GM19397 (cell line): ENCODE results near the gene ZMAT5.

Experiments used
- ATAC-seq: cut with Tn5 transposase; IDR thresholded peaks from one replicate; pipeline ENCODE4 v1.9.1; 2021; ENCODE audit warnings: mild to moderate bottlenecking, moderate library complexity; ENCODE audit not compliant: unreplicated experiment

Gene ZMAT5

DNA sequence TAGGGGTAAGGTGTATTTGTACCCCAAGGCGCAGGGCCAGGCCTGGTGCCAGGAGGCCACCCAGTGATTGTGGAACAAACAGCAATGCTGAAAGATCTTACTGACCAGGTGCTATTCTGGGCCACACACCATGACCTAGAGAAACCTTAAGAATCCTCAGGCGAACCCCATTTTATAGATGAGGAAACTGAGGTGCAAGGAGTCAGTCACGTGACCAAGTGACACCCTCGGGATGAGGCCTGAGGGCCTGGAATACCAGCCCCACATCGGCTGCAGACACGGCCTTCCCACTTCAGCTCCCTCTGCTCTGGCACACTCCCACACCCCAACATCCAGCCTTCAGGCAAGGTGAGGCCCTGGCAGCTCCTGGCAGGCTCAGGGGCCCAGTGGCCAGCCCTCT lies 33.9 kb downstream of the ZMAT5 start:
- no peak for ATAC-seq

- ATAC-seq: no peak
Measured at GRCh38 chr22:29731058-29731850, 35.6 kb downstream of the ZMAT5 start.

- no peak for ATAC-seq
Measured at GRCh38 chr22:29729161-29729560, 37.6 kb downstream of the ZMAT5 start.

- ATAC-seq: no peak
Measured at GRCh38 chr22:29727131-29727523, 39.7 kb downstream of the ZMAT5 start.

DNA sequence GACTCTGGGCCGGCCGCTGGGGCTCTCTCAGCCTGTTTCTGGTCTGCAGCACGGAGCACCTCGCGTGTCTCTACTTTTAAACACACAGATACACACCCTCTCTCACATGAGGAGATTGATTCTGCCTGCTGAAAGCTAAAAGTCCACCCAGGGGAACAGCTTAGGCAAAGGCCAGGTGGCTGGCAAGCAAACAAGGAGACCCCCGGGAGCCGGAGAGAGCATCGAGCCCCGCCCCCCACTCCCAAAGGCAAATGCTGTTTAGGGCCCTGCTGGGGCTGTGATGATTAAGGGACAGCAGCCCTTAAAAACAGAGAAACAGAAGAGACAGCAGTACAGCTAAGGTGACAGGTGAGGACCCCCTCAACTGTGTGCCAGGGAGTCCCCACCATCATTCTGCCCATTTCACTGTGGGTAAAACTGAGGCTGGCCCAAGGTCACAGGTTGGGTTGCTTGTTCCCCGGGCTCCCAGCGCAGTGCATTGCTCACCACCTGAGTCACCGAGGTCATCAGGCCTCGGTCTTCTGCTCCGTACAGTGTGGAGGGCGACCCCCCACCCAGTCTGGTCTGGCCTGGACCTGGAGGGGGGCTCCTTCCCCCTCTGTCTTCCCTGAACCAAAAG lies 40.2 kb downstream of the ZMAT5 start:
- ATAC-seq: no peak

DNA sequence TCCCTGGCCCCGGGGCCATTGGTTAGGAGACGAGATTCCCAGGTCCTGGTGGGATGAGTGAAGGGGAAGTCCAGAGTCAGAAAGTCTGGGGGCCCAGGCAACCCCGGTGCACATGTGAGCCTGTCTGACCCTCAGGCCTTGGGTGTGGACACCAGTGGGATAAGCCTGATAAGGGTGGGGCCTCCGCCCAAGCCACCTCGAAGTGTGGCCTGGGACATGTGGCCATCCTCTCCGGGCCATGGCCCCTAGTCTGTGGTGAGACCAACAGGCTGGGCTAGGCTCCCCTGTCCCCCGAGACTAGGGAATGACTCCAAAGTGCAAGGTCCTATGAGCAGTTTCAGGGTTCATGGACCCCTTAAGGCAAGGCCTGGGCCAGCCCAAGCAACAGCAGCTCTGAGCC lies 40.7 kb downstream of the ZMAT5 start:
- ATAC-seq: no peak

DNA sequence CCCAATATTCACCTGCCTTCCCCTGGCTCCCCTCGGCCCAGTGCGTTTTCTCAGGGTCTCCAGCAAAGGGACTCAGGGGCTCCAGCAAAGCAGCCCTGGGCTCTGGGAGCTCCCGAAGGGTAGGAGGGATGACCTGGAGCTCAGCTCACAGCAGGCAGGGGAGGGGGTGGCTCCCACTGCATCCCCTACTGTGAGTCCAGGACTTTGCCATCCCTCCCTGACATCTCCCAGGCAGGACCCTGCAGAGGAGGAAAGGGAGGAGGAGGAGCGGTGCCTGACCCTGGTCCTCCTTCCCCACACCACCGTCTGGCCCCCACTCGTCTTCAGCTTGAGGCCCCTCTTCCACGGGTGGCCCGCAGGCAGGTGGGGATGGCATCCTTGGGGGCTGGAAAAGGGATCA lies 42.0 kb downstream of the ZMAT5 start:
- no peak for ATAC-seq

- ATAC-seq: no peak
Measured at GRCh38 chr22:29723766-29724165, 43.0 kb downstream of the ZMAT5 start.

GRCh38 chr22:29722587-29722986 lies 44.2 kb downstream of the ZMAT5 start:
- ATAC-seq: no peak

GRCh38 chr22:29722151-29722550 lies 44.7 kb downstream of the ZMAT5 start:
- ATAC-seq: no peak

DNA sequence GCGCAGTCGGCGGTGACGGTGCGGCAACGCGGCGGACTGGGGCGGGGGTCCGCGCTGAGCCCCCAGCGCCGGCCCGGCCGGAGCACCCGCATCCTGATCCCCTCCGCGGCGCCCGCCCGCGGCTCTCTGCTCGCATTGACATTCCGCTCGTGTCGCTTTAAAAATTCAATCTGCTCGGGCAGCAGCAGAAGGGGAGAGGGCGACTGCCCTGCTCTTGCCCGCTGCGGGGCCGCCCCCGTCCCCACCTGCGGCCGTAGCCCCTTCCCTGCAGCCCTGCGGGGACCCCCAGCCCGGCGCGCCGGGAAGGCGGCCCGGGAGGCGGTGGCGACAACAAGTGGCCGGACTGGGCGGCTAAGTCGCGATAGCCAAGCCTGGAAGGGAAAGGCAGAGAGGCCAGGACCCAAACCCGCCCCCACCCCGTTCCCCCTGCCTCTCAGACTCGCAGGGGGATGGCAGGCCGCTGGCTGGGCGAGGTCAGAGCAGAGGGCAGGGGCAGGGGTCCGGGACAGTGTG lies 45.9 kb downstream of the ZMAT5 start:
- ATAC-seq: no peak

GRCh38 chr22:29719899-29720645 lies 46.7 kb downstream of the ZMAT5 start, which contains the start of gene CABP7:
TSS of gene CABP7 (plus strand) at chr22:29720003. CDS start at chr22:29720425, 422 bp downstream.
- ATAC-seq: no peak

DNA sequence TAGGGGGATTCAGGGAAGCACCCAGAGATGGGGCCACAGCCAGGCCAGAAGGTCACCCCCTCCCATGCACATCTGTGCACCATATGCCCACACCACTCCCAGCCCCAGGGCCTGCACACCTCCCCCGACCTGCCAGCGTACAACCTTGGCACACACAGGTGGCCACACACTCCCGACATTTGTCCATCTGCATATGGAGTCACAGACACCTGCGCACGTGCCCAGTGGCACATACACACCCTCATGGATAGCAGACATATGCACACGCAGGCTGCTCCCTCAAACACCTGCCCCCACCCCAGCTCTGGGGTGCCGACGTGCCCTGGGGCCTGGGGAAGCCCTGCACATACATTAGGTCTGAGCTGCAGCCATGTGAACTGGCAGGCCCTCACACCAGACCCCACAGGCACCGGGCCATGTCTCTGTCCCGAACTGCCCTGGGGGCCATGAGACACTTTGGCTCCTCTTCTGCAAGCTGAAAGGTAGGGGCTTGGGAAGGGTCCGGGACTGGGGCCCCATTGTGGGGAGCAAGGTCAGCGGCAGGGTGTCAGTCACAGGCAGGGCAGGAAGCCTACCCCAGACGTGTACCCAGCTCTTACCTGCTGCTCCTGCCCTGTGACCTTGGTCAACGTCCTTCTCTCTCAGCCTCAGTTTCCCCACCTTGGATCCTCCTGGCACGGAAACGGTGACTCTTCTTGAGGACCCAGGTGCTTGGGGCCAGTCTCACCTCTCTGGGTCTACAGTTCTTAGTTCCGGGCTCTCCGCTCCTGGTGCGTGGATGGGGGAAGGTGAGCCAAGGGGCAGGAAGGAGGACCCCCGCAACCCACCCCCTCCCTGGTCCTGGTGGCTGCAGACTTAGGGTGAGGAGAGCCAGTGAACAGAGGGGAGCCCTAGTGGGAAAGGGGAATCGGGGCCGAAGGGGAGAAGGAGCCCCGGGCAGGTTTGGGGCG lies 47.6 kb downstream of the ZMAT5 start:
- ATAC-seq: no peak

GRCh38 chr22:29717789-29718188 lies 49.0 kb downstream of the ZMAT5 start:
- no peak for ATAC-seq

DNA sequence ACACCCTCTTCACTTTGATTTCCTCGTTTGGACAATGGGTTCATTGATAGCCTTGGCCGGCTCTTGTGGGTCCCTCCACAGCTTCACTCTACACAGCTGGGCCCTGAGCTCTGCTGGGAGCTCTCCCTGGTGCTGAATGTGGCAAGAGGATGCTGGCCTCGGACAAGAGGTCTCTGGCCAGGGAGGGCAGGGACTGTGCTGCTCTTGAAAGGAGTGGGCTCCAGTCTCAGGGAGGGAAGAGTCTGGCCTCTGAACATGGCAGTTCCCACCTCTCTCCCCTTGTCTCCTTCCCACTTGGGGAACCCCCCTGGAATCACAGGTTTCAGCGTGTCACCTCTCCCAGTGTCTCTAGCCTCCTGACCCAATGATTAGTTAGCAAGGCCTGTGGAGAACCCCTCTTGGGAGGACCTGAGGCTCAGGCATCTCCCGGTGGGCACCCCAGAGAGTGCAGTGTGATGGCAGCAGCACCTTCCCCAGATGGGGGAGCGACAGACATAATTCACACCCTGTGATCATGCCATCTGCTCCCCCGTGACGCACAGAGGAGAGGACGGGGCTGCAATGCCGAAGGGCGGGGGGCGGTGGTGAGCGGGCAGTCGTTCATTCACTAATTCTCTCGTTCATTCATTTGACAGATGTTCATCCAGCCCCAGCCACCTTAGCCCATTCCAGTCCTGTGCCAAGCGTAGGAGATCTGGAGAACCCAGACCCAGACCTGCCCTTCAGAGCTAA lies 49.8 kb downstream of the ZMAT5 start:
- no peak for ATAC-seq

- no peak for ATAC-seq
Measured at GRCh38 chr22:29715705-29716104, 51.1 kb downstream of the ZMAT5 start.

GRCh38 chr22:29715240-29715639 lies 51.6 kb downstream of the ZMAT5 start:
- no peak for ATAC-seq

GRCh38 chr22:29713156-29713727 lies 53.6 kb downstream of the ZMAT5 start:
- ATAC-seq: no peak

- ATAC-seq: no peak
Measured at GRCh38 chr22:29712119-29712518, 54.7 kb downstream of the ZMAT5 start.
